Liver (tissue), 9 donors: ENCODE results near the gene STAT3. TPM values are rescaled to one million over a fixed set of nuclear protein-coding genes. Genes with fewer than 3 reads are reported as not detected.

Experiments used
- DNase-seq: peaks from one replicate; pipeline ENCODE4 v3.0.0-alpha.2; 2017; ENCODE audit warnings: low spot score
- H3K27ac ChIP-seq, 2 donors: one replicate each; pipeline ENCODE4 v1.7.0; 2013; ENCODE audit warnings: inconsistent platforms in 2 of 2, low read length in 2 of 2, control low read depth in 1 of 2, low read depth in 1 of 2, mild to moderate bottlenecking in 1 of 2
- H3K27me3 ChIP-seq, 4 donors: one replicate each; pipeline versions ENCODE4 v1.6.1 to v1.7.0; 2013; ENCODE audit warnings: low read length in 3 of 4, inconsistent platforms in 1 of 4, mild to moderate bottlenecking in 1 of 4, moderate library complexity in 1 of 4; ENCODE audit not compliant: control insufficient read depth in 4 of 4, insufficient read depth in 4 of 4
- H3K36me3 ChIP-seq, 4 donors: one replicate each; pipeline versions ENCODE4 v1.6.1 to v1.7.0; 2013; ENCODE audit warnings: low read length in 3 of 4, mild to moderate bottlenecking in 3 of 4, low read depth in 1 of 4, moderate library complexity in 1 of 4; ENCODE audit not compliant: control insufficient read depth in 4 of 4, insufficient read depth in 3 of 4
- H3K4me1 ChIP-seq, 4 donors: one replicate each; pipeline versions ENCODE4 v1.6.1 to v1.7.0; 2013; ENCODE audit warnings: low read length in 3 of 4, mild to moderate bottlenecking in 3 of 4, moderate library complexity in 1 of 4; ENCODE audit not compliant: control insufficient read depth in 4 of 4, insufficient read depth in 4 of 4
- H3K4me3 ChIP-seq, 3 donors: one replicate each; pipeline versions ENCODE4 v1.6.1 to v1.7.0; 2013; ENCODE audit warnings: low read length in 3 of 3, control low read depth in 1 of 3, low read depth in 1 of 3, mild to moderate bottlenecking in 1 of 3
- H3K9ac ChIP-seq, 2 donors: one replicate each; pipeline ENCODE4 v1.7.0; 2013; ENCODE audit warnings: low read length in 2 of 2, mild to moderate bottlenecking in 2 of 2, moderate library complexity in 2 of 2, control low read depth in 1 of 2, low read depth in 1 of 2
- H3K9me3 ChIP-seq, 4 donors: one replicate each; pipeline versions ENCODE4 v1.6.1 to v1.7.0; 2013; ENCODE audit warnings: low read length in 3 of 4; ENCODE audit not compliant: control insufficient read depth in 4 of 4
- EGR1 ChIP-seq, 2 donors: IDR thresholded peaks; 2 replicates each; pipeline ENCODE4 v1.6.1; 2016 to 2018; ENCODE audit warnings: antibody characterized with exemption in 2 of 2, low read depth in 2 of 2
- FOXA1 ChIP-seq: IDR thresholded peaks from 2 replicates; pipeline ENCODE4 v1.6.1; 2016; ENCODE audit warnings: antibody characterized with exemption
- GABPA ChIP-seq, 2 donors: IDR thresholded peaks in 1 of 2; conservative IDR thresholded peaks in 1 of 2; 2 replicates each; pipeline ENCODE4 v1.6.1; 2016; ENCODE audit warnings: antibody characterized with exemption in 2 of 2, mild to moderate bottlenecking in 1 of 2, moderate library complexity in 1 of 2
- HNF4A ChIP-seq, 2 donors: conservative IDR thresholded peaks; 2 replicates each; pipeline ENCODE4 v1.6.1; 2016; ENCODE audit warnings: antibody characterized with exemption in 2 of 2, mild to moderate bottlenecking in 2 of 2
- JUND ChIP-seq, 2 donors: IDR thresholded peaks; 2 replicates each; pipeline ENCODE4 v1.6.1; 2016; ENCODE audit warnings: antibody characterized with exemption in 2 of 2
- MAX ChIP-seq: IDR thresholded peaks from 2 replicates; pipeline ENCODE4 v1.6.1; 2016; ENCODE audit warnings: antibody characterized with exemption
- RXRA ChIP-seq, 2 donors: IDR thresholded peaks; 2 replicates each; pipeline ENCODE4 v1.6.1; 2017 to 2018; ENCODE audit warnings: antibody characterized with exemption in 2 of 2, mild to moderate bottlenecking in 1 of 2
- TAF1 ChIP-seq: conservative IDR thresholded peaks from 2 replicates; pipeline ENCODE4 v1.6.1; 2016; ENCODE audit warnings: antibody characterized with exemption, mild to moderate bottlenecking
- YY1 ChIP-seq: IDR thresholded peaks from 2 replicates; pipeline ENCODE4 v1.6.1; 2016; ENCODE audit warnings: antibody characterized with exemption, mild to moderate bottlenecking
- ZBTB33 ChIP-seq: IDR thresholded peaks from 2 replicates; pipeline ENCODE4 v1.6.1; 2016; ENCODE audit warnings: antibody characterized with exemption
- WGBS: extraction: QIAGEN DNeasy Blood & Tissue Kit; methylation state at CpG from one replicate; pipeline ENCODE4 v1.1.7; 2013; 5-methylcytosine and 5-hydroxymethylcytosine counted together
- polyA plus RNA-seq, 2 donors: library from polyadenylated mRNA; stranded (reverse) in 1 of 2; unstranded in 1 of 2; fragments of 200-250 nt in 1 of 2; fragments of >200 nt in 1 of 2; fragmentation: Nextera tagmentation in 1 of 2; extraction: Ambion mirVana in 1 of 2; gene quantifications; one replicate each; pipeline versions ENCODE4 v1.2.1 to v1.2.3, GENCODE V29; 2013 to 2015
- total RNA-seq, 2 donors: library from RNA; depleted of rRNA; stranded (reverse); fragments of >200 nt; gene quantifications; one replicate each; pipeline ENCODE4 v1.2.3, GENCODE V29; 2014
- TF ChIP-seq, protein P1 (sequence below): fragments of 150-350 bp; IDR thresholded peaks from 2 replicates; pipeline ENCODE4 v1.5.1; 2017; ENCODE audit warnings: improper control_type of control experiment, low read depth, low read length; ENCODE audit not compliant: missing input control
- TF ChIP-seq, protein P2 (sequence below): IDR thresholded peaks from 2 replicates; pipeline ENCODE4 v1.6.1; 2016; ENCODE audit warnings: antibody characterized with exemption, mild to moderate bottlenecking
- TF ChIP-seq, protein P3 (sequence below): IDR thresholded peaks from 2 replicates; pipeline ENCODE4 v1.6.1; 2016; ENCODE audit warnings: antibody characterized with exemption
- donor health status: healthy.
- donor health status: healthy.
- donor health status: healthy.
- donor health status: healthy.
- donor health status: healthy.

Gene STAT3
- total and polyA plus RNA-seq, 4 donors, result 68.7 to 301 (median 114) TPM

DNA sequence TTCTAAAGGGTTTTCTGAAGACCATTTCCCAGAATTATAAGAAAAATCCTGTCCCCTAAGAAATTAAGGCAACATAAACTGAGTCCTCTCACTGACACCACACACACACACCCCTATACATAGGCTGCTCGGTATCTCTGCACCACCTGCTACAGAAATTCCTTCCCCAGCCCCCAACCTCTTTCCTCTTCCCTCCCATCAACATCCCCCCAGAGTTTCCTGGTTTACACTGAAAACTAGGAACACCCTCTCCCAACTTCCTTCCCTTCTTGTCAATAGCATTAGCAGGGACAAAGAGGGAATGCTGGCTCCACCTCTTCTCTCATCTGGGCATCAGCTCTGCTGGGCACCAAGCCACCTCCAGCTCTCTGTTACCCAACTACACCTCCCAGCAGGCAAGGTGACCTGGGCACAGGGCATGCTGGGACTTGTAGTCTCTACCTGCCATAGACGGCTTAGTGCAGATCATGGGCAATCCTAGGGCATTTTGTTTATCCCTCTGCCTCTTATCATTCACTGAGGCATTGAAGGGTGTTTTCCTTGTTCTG lies 19.1 kb upstream of the STAT3 start (continued):
- TF ChIP-seq, protein P1, sequence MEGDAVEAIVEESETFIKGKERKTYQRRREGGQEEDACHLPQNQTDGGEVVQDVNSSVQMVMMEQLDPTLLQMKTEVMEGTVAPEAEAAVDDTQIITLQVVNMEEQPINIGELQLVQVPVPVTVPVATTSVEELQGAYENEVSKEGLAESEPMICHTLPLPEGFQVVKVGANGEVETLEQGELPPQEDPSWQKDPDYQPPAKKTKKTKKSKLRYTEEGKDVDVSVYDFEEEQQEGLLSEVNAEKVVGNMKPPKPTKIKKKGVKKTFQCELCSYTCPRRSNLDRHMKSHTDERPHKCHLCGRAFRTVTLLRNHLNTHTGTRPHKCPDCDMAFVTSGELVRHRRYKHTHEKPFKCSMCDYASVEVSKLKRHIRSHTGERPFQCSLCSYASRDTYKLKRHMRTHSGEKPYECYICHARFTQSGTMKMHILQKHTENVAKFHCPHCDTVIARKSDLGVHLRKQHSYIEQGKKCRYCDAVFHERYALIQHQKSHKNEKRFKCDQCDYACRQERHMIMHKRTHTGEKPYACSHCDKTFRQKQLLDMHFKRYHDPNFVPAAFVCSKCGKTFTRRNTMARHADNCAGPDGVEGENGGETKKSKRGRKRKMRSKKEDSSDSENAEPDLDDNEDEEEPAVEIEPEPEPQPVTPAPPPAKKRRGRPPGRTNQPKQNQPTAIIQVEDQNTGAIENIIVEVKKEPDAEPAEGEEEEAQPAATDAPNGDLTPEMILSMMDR, result no peak

GRCh38 chr17:42406615-42407288 lies 18.5 kb upstream of the STAT3 start:
- Histone ChIP-seq H3K27me3 (no peaks in the 10 kb centered on the region), H3K9me3 (no peaks in the 10 kb centered on the region), H3K4me1 (peaks cover 0 to 2% (median 1%) of the 10 kb centered on the region in 4 donors), H3K36me3 (no peaks in the 10 kb centered on the region), H3K4me3 (no peak overlapping the region), H3K9ac (no peak overlapping the region), H3K27ac (peak overlapping the region; percentile 14 to 52)
- TF ChIP-seq ZBTB33 (no peak), EGR1 (IDR thresholded peaks at IDR 0.05; ENCODE audit: low read depth in 2 of 2) (no peak), MAX (no peak), YY1 (no peak), HNF4A (conservative IDR thresholded peaks at IDR 0.05) (no peak), GABPA (IDR thresholded peaks at IDR 0.05 in 1 of 2, conservative IDR thresholded peaks at IDR 0.05 in 1 of 2) (no peak), RXRA (IDR thresholded peaks at IDR 0.05) (no peak), FOXA1 (no peak), TAF1 (no peak), JUND (IDR thresholded peaks at IDR 0.05) (no peak)
- TF ChIP-seq, protein P2, sequence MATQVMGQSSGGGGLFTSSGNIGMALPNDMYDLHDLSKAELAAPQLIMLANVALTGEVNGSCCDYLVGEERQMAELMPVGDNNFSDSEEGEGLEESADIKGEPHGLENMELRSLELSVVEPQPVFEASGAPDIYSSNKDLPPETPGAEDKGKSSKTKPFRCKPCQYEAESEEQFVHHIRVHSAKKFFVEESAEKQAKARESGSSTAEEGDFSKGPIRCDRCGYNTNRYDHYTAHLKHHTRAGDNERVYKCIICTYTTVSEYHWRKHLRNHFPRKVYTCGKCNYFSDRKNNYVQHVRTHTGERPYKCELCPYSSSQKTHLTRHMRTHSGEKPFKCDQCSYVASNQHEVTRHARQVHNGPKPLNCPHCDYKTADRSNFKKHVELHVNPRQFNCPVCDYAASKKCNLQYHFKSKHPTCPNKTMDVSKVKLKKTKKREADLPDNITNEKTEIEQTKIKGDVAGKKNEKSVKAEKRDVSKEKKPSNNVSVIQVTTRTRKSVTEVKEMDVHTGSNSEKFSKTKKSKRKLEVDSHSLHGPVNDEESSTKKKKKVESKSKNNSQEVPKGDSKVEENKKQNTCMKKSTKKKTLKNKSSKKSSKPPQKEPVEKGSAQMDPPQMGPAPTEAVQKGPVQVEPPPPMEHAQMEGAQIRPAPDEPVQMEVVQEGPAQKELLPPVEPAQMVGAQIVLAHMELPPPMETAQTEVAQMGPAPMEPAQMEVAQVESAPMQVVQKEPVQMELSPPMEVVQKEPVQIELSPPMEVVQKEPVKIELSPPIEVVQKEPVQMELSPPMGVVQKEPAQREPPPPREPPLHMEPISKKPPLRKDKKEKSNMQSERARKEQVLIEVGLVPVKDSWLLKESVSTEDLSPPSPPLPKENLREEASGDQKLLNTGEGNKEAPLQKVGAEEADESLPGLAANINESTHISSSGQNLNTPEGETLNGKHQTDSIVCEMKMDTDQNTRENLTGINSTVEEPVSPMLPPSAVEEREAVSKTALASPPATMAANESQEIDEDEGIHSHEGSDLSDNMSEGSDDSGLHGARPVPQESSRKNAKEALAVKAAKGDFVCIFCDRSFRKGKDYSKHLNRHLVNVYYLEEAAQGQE, result no peak
- TF ChIP-seq, protein P3, sequence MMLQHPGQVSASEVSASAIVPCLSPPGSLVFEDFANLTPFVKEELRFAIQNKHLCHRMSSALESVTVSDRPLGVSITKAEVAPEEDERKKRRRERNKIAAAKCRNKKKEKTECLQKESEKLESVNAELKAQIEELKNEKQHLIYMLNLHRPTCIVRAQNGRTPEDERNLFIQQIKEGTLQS, result no peak
- DNase-seq, result no peak
- 56% methylated on average over 5 of the region's 5 CpGs for WGBS
